Measurements from ENCODE around the gene KIF17. TPM values are rescaled to one million over a fixed set of nuclear protein-coding genes. Genes with fewer than 3 reads are reported as not detected.

The KIF17 gene
- total and polyA plus RNA-seq, 2 of the 4 experiments (the other 2 are of a cell fraction), result 4.5 to 5.7 TPM

GRCh38 chr1:20683614-20684013, 34.2 kb downstream of the KIF17 start:
- Histone ChIP-seq H4K5ac (ENCODE audit: low read depth, low read length) (no peak overlapping the region), H3K14ac (replicated peaks; ENCODE audit: low read depth, low read length) (no peak overlapping the region), H3K9me3 (ENCODE audit: control insufficient read depth, insufficient read depth, low read length) (no peaks in the 10 kb centered on the region), H2BK120ac (ENCODE audit: low read depth, low read length) (no peak overlapping the region), H2BK20ac (ENCODE audit: low read depth, low read length) (no peak overlapping the region), H3K56ac (ENCODE audit: extremely low read depth, insufficient read depth, low read length) (no peak overlapping the region), H3K36me3 (ENCODE audit: control insufficient read depth, insufficient read depth, low read length) (peaks cover 5% of the 10 kb centered on the region), H4K91ac (ENCODE audit: insufficient read depth, low read depth, low read length) (no peak overlapping the region), H3K4ac (ENCODE audit: low read depth, low read length) (no peak overlapping the region), H2AK5ac (ENCODE audit: low read depth, low read length) (no peak overlapping the region), H3K4me1 (ENCODE audit: control insufficient read depth, insufficient read depth, low read length) (no peaks in the 10 kb centered on the region), H2BK15ac (ENCODE audit: low read depth, low read length) (no peak overlapping the region), H3K27ac (ENCODE audit: insufficient read depth, low read length) (no peak overlapping the region), H3K23ac (ENCODE audit: low read depth, low read length) (no peak overlapping the region), H4K20me1 (ENCODE audit: insufficient read depth, low read length) (no peaks in the 10 kb centered on the region), H3K9me1 (ENCODE audit: insufficient read depth, low read length) (no peaks in the 10 kb centered on the region), H3K4me2 (ENCODE audit: low read depth, low read length) (no peak overlapping the region), H3K79me1 (ENCODE audit: low read depth in 1 of 2, low read length in 2 of 2) (no peaks in the 10 kb centered on the region), H2AK9ac (replicated peaks; ENCODE audit: low read depth, low read length, poor library complexity) (no peak overlapping the region), H4K8ac (ENCODE audit: low read depth in 2 of 2, low read length in 2 of 2) (no peak overlapping the region), H3K27me3 (ENCODE audit: control insufficient read depth, insufficient read depth, low read length) (no peaks in the 10 kb centered on the region), H3K18ac (ENCODE audit: low read depth, low read length) (no peak overlapping the region), H2BK5ac (ENCODE audit: low read depth, low read length, poor library complexity, severe bottlenecking) (no peak overlapping the region), H3K9ac (ENCODE audit: low read depth, low read length) (no peak overlapping the region), H2AFZ (replicated peaks; ENCODE audit: low read length, poor library complexity) (no peak overlapping the region), H3K4me3 (ENCODE audit: insufficient read depth, low read depth, low read length) (no peak overlapping the region)
- TF ChIP-seq RFX5 (IDR thresholded peaks at IDR 0.05; ENCODE audit: low read depth, low read length) (no peak), CEBPB (IDR thresholded peaks at IDR 0.05; ENCODE audit: low read depth, low read length) (no peak), BHLHE40 (IDR thresholded peaks at IDR 0.05; ENCODE audit: low read depth, low read length) (no peak), USF2 (IDR thresholded peaks at IDR 0.05; ENCODE audit: low read depth, low read length) (no peak), ELK1 (IDR thresholded peaks at IDR 0.05; ENCODE audit: borderline replicate concordance, low read depth, low read length) (no peak), CTCF (conservative IDR thresholded peaks at IDR 0.05; ENCODE audit: low read depth, low read length) (no peak), MAZ (IDR thresholded peaks at IDR 0.05; ENCODE audit: borderline replicate concordance, low read depth, low read length) (no peak), RAD21 (IDR thresholded peaks at IDR 0.05; ENCODE audit: low read length) (no peak), RCOR1 (IDR thresholded peaks at IDR 0.05; ENCODE audit: insufficient replicate concordance, low read length) (no peak), NFE2L2 (IDR thresholded peaks at IDR 0.05; ENCODE audit: low read depth, low read length) (no peak)
- in situ Hi-C loops (cut with MboI; ENCODE audit: low sequenced_read_pairs), result loop anchor here (25.0 kb wide), 1 partner anchor 679 kb away; no protein-coding TSS in a partner anchor
- CTCF ChIA-PET, result no interaction called here
- POLR2A ChIA-PET (ENCODE audit: unreplicated experiment), result no interaction called here
- dilution Hi-C loops (cut with HindIII; ENCODE audit: low sequenced_read_pairs, unreplicated experiment), result no loop called here
- intact Hi-C loops (cut with micrococcal nuclease), result no loop called here
- WGBS, 2 experiments (ENCODE audit: extremely low coverage in 2 of 2, insufficient read length in 1 of 2), result 83% methylated on average over 6 of the region's 10 CpGs; no CpG with 5 or more reads in 1 of the 2 experiments
- DNase-seq (no peak), ATAC-seq (ENCODE audit: low read depth) (no peak)
- BruUV-seq (replicated peaks), result no TSS peak

Data from IMR-90 (cell line).